ENCODE measurements around the gene ARHGAP42. TPM values are rescaled to one million over a fixed set of nuclear protein-coding genes. Genes with fewer than 3 reads are reported as not detected.

ARHGAP42 gene
- total RNA-seq, 1 donor from 2014 or later, result 16.3 TPM

DNA sequence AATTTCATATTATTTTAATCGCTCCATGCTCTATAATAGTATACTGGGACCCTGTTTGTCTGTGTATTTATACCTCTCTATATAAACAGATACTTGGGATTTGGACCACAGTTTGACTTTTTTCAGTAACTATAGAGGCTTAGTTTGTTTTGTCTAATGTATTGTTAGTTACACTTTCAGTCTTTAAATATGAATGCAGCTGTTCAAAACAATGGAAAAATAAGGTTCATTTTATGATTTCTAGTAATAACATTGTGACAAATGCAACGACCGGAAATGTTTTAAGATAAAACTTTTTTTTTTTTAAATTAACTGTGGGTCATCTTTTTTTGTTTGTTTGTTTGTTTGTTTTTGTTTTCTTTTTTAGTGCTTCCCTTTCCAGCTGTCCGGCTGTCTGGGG is 133.5 kb downstream of the ARHGAP42 start:
- Histone ChIP-seq H3K27ac (no peak overlapping the region), H3K4me3 (no peak overlapping the region), H3K27me3 (ENCODE audit: low read depth) (no peaks in the 10 kb centered on the region), H3K4me1 (no peaks in the 10 kb centered on the region), H3K36me3 (no peaks in the 10 kb centered on the region), H3K9me3 (no peaks in the 10 kb centered on the region)
- TF ChIP-seq, protein P1, sequence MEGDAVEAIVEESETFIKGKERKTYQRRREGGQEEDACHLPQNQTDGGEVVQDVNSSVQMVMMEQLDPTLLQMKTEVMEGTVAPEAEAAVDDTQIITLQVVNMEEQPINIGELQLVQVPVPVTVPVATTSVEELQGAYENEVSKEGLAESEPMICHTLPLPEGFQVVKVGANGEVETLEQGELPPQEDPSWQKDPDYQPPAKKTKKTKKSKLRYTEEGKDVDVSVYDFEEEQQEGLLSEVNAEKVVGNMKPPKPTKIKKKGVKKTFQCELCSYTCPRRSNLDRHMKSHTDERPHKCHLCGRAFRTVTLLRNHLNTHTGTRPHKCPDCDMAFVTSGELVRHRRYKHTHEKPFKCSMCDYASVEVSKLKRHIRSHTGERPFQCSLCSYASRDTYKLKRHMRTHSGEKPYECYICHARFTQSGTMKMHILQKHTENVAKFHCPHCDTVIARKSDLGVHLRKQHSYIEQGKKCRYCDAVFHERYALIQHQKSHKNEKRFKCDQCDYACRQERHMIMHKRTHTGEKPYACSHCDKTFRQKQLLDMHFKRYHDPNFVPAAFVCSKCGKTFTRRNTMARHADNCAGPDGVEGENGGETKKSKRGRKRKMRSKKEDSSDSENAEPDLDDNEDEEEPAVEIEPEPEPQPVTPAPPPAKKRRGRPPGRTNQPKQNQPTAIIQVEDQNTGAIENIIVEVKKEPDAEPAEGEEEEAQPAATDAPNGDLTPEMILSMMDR (IDR thresholded peaks at IDR 0.05), result no peak
- intact Hi-C loops (cut with DNase I), result no loop called here
- ATAC-seq (no peak), DNase-seq (no peak)

DNA sequence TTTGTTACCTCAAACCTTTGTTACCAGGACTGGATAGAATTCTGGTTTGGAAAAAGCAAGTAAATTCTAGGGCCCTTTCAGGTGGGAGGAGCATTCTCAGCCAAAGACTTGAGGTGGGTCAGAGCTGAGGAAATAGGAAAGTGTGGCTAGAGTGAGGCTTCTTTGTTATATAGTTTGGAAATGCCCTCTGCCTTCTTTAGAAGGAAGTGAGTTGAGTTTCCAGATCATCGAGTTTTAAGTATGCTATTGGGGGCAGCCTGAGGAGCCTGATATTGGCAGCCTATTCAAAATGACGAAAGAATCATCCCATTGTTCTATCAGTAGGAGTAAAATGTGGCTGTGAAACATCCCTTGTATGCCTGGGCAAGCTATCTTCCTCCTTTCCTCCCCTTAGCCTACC is 134.1 kb downstream of the ARHGAP42 start:
- no peak overlapping the region for H3K27ac ChIP-seq
- TF ChIP-seq, protein P1 (IDR thresholded peaks at IDR 0.05), result no peak
- H3K4me1 ChIP-seq, result no peaks in the 10 kb centered on the region
- DNase-seq, result no peak
- ATAC-seq, result no peak
- H3K36me3 ChIP-seq, result no peaks in the 10 kb centered on the region
- no peak overlapping the region for H3K4me3 ChIP-seq
- intact Hi-C loops (cut with DNase I), result no loop called here
- H3K9me3 ChIP-seq, result no peaks in the 10 kb centered on the region
- H3K27me3 ChIP-seq (ENCODE audit: low read depth), result no peaks in the 10 kb centered on the region

DNA sequence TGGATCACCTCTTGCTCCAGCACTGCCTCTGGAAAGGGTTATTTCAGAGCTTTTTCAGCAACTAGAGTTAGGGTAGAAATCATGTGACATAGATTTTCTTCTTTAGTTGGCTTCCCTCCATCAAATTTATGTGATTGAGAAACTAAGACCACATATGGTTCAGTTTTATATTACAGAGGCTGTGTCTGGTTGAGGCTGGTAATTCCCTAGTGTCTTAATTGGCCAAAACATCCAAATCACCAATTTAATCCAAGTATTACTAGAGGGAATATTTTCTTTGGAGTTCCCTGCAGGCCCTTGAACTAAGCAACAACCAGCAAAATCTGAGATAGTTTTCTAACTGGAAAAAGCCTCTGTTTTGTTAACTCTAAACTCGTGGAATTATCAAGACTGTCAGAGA is 136.3 kb downstream of the ARHGAP42 start:
- ATAC-seq, result no peak
- Histone ChIP-seq H3K27me3 (ENCODE audit: low read depth) (no peaks in the 10 kb centered on the region), H3K27ac (no peak overlapping the region), H3K36me3 (no peaks in the 10 kb centered on the region), H3K4me1 (no peaks in the 10 kb centered on the region), H3K9me3 (no peaks in the 10 kb centered on the region), H3K4me3 (no peak overlapping the region)
- no peak for DNase-seq
- intact Hi-C loops (cut with DNase I), result no loop called here
- TF ChIP-seq, protein P1 (IDR thresholded peaks at IDR 0.05), result no peak

DNA sequence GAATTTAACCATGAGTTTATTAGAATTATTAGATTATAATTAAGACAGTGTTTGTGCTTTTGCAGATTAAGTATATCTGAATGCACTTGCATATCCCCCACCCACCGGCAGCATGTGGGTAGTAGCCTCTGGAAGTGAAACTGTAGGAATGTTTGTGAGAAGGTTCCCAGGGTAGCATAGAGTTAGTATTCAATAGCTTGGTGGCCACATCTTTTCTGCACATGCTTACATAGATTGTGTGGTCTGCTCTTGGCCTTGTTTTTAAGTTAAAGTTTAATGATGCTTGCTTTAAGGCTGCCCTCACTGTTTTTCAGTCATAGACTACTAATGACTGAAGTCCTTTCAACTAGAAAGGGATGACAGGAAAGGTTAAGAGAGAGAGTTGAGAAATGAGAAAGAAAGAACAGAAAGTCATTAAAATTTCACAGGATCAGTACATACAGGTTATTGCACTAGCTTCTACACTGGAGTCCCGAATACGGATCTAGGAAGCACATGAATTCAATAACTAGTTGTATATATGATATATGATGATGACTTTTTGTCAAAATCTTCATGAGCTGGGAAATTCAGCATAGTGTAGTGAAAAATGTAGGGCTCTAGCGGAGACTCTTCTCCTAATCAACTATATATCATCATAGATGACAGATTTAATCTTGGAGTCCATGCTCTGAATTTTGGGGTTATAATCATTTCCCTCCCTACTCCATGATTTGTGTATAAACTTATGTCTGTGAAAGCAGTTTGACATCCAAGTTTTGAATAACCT is 137.1 kb downstream of the ARHGAP42 start:
- ATAC-seq, result no peak
- Histone ChIP-seq H3K27ac (no peak overlapping the region), H3K9me3 (no peaks in the 10 kb centered on the region), H3K27me3 (ENCODE audit: low read depth) (no peaks in the 10 kb centered on the region), H3K36me3 (no peaks in the 10 kb centered on the region), H3K4me3 (no peak overlapping the region), H3K4me1 (no peaks in the 10 kb centered on the region)
- DNase-seq, result no peak
- TF ChIP-seq, protein P1 (IDR thresholded peaks at IDR 0.05), result no peak
- intact Hi-C loops (cut with DNase I), result no loop called here

DNA sequence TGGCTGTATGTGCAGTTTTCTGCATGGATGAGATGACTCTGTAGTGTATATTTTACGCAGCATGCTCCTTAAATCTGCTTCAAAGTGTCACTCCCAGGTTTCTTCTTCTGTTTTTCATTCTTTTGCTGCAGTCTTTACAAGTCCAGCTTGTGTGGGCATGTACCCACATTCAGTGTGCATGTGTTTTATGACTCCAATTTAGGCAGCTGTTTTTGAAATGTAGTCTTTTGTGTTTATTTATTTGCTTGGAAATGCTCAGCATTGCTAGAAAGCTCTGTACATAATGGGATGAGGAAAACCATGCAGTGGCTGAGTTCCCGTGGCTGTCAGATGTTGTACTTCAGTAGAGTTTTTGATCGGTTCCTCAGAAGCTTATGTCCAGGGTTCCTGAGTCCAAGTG is 138.5 kb downstream of the ARHGAP42 start:
- no peaks in the 10 kb centered on the region for H3K27me3 ChIP-seq (ENCODE audit: low read depth)
- TF ChIP-seq, protein P1 (IDR thresholded peaks at IDR 0.05), result no peak
- H3K36me3 ChIP-seq, result no peaks in the 10 kb centered on the region
- no peak overlapping the region for H3K27ac ChIP-seq
- ATAC-seq, result no peak
- no peak for DNase-seq
- H3K4me1 ChIP-seq, result no peaks in the 10 kb centered on the region
- no peak overlapping the region for H3K4me3 ChIP-seq
- H3K9me3 ChIP-seq, result no peaks in the 10 kb centered on the region
- intact Hi-C loops (cut with DNase I), result no loop called here
